Stimulated activated CD4-positive, alpha-beta T cell treated with anti-CD3 and anti-CD28 coated beads, TNF-alpha, amount 100 ng/mL, for 1 hour (primary cell): ENCODE results near the gene TAS2R1.

Source experiments
- DNase-seq, 3 donors: peaks; one replicate each; pipeline ENCODE4 v3.0.0-alpha.2; 2020; ENCODE audit warnings: low read depth in 3 of 3, low spot score in 1 of 3

Gene TAS2R1, protein sequence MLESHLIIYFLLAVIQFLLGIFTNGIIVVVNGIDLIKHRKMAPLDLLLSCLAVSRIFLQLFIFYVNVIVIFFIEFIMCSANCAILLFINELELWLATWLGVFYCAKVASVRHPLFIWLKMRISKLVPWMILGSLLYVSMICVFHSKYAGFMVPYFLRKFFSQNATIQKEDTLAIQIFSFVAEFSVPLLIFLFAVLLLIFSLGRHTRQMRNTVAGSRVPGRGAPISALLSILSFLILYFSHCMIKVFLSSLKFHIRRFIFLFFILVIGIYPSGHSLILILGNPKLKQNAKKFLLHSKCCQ

GRCh38 chr5:9630251-9630650, at the start of gene TAS2R1:
TSS of gene TAS2R1 (minus strand) at chr5:9630351. CDS start at chr5:9630032, 319 bp downstream.
- no peak for DNase-seq

DNA sequence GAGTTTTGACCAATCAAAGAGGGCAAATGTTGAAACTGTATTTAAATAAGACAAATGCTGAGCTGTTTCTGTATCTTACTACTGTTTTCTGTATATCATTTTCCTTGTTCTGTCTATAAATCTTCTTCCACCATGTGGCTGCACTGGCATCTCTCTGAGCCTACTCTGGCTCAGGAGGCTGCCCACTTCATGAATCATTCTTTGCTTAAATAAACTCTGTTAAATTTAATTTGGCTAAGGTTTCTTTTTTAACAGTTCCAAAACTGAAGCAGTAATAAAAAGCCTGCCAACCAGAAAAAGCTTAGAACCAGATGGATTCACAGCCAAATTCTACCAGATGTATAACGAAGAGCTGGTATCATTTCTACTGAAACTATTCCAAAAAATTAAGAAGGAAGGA, 40.2 kb upstream of the TAS2R1 start:
- DNase-seq = no peak

GRCh38 chr5:9667906-9668305, 37.8 kb upstream of the TAS2R1 start:
- no peak for DNase-seq

- DNase-seq = no peak
Observed at GRCh38 chr5:9663891-9664290, 33.7 kb upstream of the TAS2R1 start.

DNA sequence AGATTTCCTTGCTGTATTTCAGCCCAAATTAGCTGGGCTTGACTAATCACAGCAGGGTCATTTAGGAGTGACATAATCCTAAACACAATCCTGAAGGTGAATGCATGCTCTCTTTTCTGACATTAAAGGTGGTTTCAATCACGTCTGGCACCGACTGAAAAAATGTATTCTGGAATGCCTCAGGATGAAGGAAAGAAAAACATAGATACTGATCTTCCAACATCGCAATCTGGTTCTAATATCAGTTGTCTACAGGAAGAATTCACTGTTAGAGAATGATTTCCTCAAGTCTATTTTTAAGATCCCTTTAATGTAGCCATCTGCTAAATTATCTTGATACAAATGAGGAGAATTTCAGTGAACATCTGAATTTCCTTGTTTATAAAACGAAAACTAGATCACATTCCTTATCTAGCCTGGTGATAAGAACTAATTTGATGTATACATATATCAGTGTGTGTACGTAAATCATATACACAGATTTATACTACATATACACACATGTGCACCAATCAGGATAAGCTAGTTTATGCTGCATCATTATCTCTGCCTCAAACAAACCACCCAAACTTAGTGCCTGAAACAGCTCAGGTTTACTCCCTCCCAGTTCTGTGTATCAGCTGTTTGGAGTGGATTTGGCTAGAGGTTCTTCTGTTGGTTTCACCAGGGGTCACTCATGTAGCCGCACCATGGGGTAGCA, 31.3 kb upstream of the TAS2R1 start:
- no peak for DNase-seq

DNA sequence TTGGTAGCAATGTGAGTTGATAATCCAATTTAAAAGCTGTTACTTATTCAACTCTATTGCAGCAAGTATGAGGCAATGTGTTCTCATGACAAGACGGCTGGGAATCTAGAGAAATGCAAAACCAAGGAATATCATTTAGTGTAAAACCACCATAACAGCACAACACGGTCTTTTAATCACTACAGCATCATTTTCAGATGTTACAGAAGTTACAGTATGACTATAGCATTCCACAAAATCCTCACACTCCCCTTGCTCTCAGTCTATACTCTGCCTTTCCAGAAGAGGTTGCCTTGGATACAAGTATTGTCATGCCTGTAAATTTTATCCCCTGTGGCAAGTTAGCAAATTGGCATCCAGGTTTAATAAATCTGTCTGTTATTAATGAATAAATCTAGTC, 28.6 kb upstream of the TAS2R1 start:
- DNase-seq = no peak

GRCh38 chr5:9657819-9658218, 27.7 kb upstream of the TAS2R1 start:
- DNase-seq = no peak

DNA sequence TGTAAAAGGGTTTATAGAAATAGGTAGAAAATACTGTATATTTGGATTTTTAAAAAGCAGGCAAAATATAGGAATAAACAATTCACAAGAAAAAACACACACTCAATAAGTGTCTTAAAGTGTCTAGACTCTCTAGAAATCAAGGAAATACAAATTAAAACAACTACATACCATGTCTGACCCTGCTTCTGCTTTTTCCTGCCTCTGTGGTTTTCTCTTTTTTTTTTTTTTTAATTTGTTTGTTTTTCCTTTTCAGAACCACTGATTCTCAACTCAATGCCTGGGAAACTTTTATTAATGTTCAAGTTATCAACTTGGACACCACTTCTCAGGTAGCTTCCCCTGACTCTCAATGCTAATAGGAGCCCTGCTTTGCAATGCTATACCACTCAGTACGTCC, 25.5 kb upstream of the TAS2R1 start:
- DNase-seq = no peak

DNA sequence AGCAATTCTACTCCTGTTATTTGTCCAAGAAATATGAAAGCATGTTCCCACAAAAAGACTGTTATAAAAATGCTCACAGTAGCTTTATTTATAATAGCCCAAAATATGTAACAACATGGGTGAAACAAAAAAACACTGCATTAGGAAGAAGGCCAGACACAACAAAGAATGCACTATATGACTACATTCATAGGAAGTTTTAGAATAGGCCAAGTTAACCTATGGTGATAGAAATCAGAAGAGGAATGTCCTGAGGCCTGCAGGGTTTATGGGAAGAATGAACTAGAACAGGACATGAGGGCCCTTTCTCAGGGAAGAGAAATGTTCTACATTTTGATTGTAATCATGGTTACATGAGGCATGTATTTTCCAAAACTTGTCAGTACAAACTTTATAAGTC, 24.7 kb upstream of the TAS2R1 start:
- no peak for DNase-seq

GRCh38 chr5:9653811-9654210, 23.7 kb upstream of the TAS2R1 start:
- DNase-seq = no peak

- no peak for DNase-seq
Observed at GRCh38 chr5:9653061-9653460, 22.9 kb upstream of the TAS2R1 start.

DNA sequence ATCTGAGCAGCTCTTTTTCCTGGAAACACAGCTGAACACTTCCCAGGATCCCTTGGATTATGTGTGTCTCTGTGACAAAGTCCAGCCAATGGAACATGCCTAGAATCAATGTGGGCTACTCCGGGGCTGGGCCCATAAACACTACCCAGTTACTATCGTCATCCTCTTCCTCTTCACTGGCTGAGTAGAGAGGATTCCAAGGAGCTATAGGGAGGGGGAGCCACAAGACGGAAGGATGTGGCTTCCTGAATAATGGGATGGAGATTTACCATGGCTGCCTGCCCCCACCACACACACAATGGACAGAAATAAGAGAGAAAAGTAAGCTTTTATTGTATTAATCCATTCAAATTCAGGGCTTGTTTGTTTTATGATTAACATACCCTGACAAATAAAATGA, 22.1 kb upstream of the TAS2R1 start:
- DNase-seq = no peak

DNA sequence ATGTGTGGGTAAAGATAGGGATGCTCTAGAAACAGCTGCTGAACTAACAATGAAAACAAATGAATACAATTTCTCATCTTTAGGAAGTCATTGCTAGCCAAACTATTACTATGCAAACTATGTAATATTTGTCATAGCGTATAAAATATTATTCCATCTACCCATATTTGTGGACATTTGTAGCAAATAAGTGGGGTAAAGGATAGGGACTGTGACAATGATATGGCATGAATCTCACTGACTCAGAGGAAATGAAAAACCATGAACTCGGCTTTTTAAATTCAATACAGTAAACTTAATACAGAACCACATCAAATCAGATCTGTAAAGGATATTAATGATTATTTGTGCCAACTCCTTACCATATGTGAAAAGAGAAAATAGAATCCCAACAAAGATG, 16.7 kb upstream of the TAS2R1 start:
- no peak for DNase-seq

GRCh38 chr5:9644630-9645029, 14.5 kb upstream of the TAS2R1 start:
- no peak for DNase-seq

GRCh38 chr5:9642621-9643020, 12.5 kb upstream of the TAS2R1 start:
- no peak for DNase-seq

- DNase-seq = no peak
Observed at GRCh38 chr5:9641806-9642355, 11.7 kb upstream of the TAS2R1 start.

GRCh38 chr5:9632495-9632894, 2.3 kb upstream of the TAS2R1 start:
- no peak for DNase-seq

GRCh38 chr5:9627541-9627940, 2.6 kb downstream of the TAS2R1 start:
- DNase-seq = no peak

- DNase-seq = no peak
Observed at GRCh38 chr5:9626955-9627354, 3.2 kb downstream of the TAS2R1 start.

DNA sequence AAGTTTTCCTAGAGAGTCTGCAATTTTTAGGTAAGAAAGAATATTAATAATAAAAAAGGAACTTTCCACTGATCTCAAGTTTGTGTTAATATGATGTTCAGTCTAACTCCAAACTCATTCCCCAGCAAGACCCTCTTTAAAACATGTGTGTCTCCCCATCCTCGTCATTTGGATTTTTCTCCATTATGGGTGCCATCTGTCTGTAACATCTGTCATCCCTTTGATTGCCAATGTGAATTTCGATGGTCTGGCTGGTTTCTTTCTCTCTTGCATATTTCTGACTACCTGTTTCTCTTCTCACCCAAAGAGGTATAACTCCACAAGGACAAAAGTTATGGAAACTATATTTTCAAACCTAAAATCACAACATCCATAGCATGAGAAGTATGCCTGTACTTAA, 4.4 kb downstream of the TAS2R1 start:
- no peak for DNase-seq

GRCh38 chr5:9625286-9625685, 4.9 kb downstream of the TAS2R1 start:
- DNase-seq = no peak

DNA sequence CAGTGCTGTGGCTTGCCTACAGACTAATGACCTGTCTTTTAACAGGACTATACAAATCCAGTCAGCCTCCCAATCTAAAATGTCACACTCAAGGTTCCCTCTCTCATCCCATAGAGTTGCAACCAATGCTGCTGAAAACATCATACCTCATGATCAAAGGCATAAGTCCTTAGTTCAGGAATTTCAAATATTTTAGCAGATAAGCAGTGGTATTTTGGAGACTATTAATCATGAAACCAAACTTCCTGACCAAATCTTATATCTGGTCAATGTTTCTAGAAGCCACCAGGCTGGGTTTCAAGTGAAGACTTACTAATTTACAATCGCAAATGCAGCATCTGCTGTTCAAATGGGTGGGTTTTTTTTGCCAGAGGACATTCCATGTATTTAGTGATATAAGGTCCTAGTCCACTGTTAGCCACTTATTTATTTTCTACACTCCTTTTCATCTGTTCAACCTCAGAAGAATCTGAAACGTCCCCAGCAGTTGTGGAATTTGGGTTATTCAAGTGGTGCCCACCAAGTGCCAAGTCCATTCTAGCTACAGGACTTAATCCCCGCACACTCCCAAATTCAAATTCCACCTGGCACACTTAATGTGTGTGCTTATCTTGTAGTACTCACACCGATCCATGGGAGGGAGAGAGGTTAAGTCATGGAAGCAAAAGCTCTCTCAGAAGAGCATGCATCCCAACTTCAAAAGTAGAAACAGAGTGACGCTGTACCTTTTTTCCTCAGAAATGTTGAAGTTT, 5.8 kb downstream of the TAS2R1 start:
- no peak for DNase-seq
